ENCODE results near the gene DHRS7B. TPM values are rescaled to one million over a fixed set of nuclear protein-coding genes. Genes with fewer than 3 reads are reported as not detected.

The DHRS7B gene
- total and polyA plus RNA-seq, 9 of the 15 experiments (the other 6 are each of a cell fraction or from before 2014, with no cell fraction given), result 8.0 to 30.7 (median 14.8) TPM

DNA sequence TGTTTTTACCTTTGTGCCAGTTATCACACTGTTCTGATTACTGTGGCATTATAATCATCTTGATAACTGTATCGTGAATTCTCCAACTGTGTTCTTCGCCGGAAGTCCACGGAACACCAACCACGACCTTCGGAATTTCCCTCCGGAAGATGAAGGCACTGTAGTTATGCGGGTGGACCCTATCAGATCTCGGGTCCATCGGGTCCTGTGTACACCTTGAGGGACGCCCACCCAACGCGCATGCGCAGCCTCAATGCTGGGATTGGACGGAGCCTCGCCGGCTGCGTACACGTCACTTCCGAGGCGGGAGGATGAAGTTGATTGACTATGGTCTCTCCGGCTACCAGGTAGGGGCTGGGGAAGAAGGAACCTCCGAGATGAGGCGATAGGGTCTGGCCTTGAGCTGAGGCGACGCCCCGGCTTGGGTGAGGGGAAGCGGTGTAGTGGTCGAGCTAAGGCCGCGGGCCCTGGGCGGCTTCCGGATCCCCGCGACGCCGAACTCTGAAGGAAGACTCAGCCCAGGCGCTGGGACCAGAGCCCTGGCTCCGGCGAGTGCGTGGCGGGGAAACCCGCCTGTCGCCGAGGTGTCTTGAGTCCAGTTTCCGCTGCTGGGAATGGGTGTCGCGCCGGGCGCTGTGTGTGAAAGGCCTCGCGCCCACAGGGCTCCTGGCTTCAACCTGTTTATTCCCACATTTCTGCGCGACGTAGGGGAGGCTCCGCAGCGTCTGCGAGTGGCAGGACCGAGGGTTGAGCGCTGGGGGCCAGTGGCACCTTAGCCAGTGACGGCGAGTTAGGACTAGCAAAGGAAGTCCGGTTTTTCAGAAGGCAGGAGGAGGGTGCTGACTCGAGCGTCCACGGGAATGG is at the start of gene DHRS7B (continued):
- TF ChIP-seq FIP1L1 (IDR thresholded peaks at IDR 0.05; ENCODE audit: low read depth, low read length, poor library complexity, severe bottlenecking) (peak; percentile 46), CREM (IDR thresholded peaks at IDR 0.05; ENCODE audit: low read depth) (peak; percentile 95), JUNB (CRISPR knock-in tag; conservative IDR thresholded peaks at IDR 0.05) (no peak), NFRKB (IDR thresholded peaks at IDR 0.05; ENCODE audit: low read depth) (no peak; the same call in 1 of the 2 replicates), ZFP30 (CRISPR knock-in tag; IDR thresholded peaks at IDR 0.05; ENCODE audit: borderline replicate concordance) (no peak), ZFX (CRISPR knock-in tag; IDR thresholded peaks at IDR 0.05) (peak; percentile 86), NBN (IDR thresholded peaks at IDR 0.05; ENCODE audit: low read depth) (0 out of 2 replicates have a peak, but pooled peaks have one; percentile 15), EP300 (IDR thresholded peaks at IDR 0.05; ENCODE audit: low read length) (peak; percentile 15; the same call in 1 of the 2 replicates), SP2 (IDR thresholded peaks at IDR 0.05; ENCODE audit: extremely low read depth, low read depth, low read length, poor library complexity, severe bottlenecking) (peak; percentile 44)
- TF ChIP-seq, protein P1, sequence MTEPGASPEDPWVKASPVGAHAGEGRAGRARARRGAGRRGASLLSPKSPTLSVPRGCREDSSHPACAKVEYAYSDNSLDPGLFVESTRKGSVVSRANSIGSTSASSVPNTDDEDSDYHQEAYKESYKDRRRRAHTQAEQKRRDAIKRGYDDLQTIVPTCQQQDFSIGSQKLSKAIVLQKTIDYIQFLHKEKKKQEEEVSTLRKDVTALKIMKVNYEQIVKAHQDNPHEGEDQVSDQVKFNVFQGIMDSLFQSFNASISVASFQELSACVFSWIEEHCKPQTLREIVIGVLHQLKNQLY (CRISPR knock-in tag; conservative IDR thresholded peaks at IDR 0.05), result no peak
- TF ChIP-seq, protein P2, sequence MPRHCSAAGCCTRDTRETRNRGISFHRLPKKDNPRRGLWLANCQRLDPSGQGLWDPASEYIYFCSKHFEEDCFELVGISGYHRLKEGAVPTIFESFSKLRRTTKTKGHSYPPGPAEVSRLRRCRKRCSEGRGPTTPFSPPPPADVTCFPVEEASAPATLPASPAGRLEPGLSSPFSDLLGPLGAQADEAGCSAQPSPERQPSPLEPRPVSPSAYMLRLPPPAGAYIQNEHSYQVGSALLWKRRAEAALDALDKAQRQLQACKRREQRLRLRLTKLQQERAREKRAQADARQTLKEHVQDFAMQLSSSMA (CRISPR knock-in tag; IDR thresholded peaks at IDR 0.05), result peak; percentile 53; the same call in 1 of the 2 replicates
- TF ChIP-seq, protein P3, sequence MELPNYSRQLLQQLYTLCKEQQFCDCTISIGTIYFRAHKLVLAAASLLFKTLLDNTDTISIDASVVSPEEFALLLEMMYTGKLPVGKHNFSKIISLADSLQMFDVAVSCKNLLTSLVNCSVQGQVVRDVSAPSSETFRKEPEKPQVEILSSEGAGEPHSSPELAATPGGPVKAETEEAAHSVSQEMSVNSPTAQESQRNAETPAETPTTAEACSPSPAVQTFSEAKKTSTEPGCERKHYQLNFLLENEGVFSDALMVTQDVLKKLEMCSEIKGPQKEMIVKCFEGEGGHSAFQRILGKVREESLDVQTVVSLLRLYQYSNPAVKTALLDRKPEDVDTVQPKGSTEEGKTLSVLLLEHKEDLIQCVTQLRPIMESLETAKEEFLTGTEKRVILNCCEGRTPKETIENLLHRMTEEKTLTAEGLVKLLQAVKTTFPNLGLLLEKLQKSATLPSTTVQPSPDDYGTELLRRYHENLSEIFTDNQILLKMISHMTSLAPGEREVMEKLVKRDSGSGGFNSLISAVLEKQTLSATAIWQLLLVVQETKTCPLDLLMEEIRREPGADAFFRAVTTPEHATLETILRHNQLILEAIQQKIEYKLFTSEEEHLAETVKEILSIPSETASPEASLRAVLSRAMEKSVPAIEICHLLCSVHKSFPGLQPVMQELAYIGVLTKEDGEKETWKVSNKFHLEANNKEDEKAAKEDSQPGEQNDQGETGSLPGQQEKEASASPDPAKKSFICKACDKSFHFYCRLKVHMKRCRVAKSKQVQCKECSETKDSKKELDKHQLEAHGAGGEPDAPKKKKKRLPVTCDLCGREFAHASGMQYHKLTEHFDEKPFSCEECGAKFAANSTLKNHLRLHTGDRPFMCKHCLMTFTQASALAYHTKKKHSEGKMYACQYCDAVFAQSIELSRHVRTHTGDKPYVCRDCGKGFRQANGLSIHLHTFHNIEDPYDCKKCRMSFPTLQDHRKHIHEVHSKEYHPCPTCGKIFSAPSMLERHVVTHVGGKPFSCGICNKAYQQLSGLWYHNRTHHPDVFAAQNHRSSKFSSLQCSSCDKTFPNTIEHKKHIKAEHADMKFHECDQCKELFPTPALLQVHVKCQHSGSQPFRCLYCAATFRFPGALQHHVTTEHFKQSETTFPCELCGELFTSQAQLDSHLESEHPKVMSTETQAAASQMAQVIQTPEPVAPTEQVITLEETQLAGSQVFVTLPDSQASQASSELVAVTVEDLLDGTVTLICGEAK (IDR thresholded peaks at IDR 0.05), result peak; percentile 85
- TF ChIP-seq, protein P3 (CRISPR knock-in tag; IDR thresholded peaks at IDR 0.05), result no peak
- TF ChIP-seq, protein P4, sequence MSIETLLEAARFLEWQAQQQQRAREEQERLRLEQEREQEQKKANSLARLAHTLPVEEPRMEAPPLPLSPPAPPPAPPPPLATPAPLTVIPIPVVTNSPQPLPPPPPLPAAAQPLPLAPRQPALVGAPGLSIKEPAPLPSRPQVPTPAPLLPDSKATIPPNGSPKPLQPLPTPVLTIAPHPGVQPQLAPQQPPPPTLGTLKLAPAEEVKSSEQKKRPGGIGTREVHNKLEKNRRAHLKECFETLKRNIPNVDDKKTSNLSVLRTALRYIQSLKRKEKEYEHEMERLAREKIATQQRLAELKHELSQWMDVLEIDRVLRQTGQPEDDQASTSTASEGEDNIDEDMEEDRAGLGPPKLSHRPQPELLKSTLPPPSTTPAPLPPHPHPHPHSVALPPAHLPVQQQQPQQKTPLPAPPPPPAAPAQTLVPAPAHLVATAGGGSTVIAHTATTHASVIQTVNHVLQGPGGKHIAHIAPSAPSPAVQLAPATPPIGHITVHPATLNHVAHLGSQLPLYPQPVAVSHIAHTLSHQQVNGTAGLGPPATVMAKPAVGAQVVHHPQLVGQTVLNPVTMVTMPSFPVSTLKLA (conservative IDR thresholded peaks at IDR 0.05), result peak in 1 of 2 experiments; percentile 67; a peak in 2 of 4 replicates
